HG02763 (cell line): Measurements from ENCODE around the gene EIF4H.
A peak's percentile ranks its signal among the peaks of the same experiment; 100 is the strongest.
"Not testable (repeated sequence)": the region's sequence is repeated elsewhere in the genome, so short reads cannot be mapped to it uniquely, and the experiment has no call there.

Source experiments
- ATAC-seq: cut with Tn5 transposase; IDR thresholded peaks from one replicate; pipeline ENCODE4 v1.9.1; 2021; ENCODE audit warnings: mild to moderate bottlenecking, moderate library complexity; ENCODE audit not compliant: unreplicated experiment

The EIF4H gene

GRCh38 chr7:74173866-74174605, at the start of gene EIF4H:
TSS of gene EIF4H (plus strand) at chr7:74174356. CDS start at chr7:74174384, 28 bp downstream.
- peak; percentile 84 for ATAC-seq

DNA sequence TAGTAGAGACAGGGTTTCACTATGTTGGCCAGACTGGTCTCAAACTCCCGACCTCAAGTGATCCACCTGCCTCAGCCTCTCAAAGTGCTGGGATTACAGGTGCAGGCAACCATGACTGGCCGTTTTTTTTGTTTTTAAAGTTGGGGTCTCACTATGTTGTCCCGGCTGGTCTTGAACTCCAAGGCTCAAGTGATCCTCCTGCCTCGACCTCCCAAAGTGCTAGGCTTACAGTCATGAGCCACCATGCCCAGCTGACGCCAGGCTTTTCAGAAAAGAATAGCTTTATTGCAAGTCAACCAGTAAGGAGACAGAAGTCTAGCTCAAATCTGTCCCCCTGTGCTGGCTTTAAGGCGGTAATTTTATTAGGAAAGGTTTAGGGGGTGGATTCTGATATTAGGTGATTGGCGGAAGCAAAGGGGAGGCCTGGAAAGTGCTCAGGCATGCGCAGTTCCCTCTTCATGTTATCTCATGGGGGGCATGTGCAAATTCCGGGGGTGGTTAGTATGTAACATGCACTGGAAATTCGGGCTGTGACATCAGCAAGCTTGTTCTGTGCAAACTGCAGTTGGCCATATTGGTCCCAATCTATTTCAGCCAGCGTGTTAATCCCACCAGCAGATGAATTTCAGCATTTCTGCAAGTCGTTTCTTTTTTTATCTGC, 47.8 kb upstream of the EIF4H start:
- no peak for ATAC-seq

DNA sequence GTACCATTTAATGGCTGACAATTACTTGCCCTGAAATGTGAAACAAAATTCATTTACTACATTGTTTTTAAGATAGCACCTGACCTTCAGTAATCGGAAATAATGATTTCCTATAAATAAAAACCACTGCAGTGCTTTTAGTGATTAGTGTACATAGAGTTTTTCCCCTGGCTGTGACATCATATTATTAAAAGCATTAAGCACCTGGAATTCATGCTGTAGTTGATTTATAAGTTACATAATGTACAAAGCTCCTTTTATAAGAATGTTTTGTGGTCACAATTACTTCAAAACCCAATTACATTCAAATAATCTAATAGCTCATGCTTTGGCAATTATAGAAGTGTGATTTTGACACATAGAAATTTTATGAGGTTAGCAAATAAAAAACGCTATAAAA, 44.3 kb upstream of the EIF4H start:
- no peak for ATAC-seq

DNA sequence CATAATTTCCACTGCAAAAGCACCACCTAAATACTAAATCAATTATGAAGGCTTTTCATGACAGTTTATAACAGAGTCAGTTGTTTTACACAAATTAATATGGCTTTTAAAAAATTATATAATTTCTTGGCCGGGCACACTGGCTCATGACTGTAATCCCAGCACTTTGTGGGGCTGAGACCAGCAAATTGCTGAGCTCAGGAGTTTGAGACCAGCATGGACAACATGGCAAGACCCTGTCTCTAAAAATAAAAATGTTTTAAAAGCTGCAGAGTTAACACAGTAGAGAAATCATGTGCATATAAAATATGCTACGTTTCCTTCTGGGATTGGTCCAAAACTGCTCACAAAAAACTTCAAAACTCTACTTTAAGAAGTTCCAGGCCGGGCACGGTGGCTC, 43.6 kb upstream of the EIF4H start:
- ATAC-seq: no peak

GRCh38 chr7:74134117-74134620, 40.0 kb upstream of the EIF4H start:
- no peak for ATAC-seq

- ATAC-seq: no peak
These were observed 35.8 kb upstream of the EIF4H start for GRCh38 chr7:74138334-74138867.

- no peak for ATAC-seq
These were observed 35.0 kb upstream of the EIF4H start for GRCh38 chr7:74138945-74139843.

DNA sequence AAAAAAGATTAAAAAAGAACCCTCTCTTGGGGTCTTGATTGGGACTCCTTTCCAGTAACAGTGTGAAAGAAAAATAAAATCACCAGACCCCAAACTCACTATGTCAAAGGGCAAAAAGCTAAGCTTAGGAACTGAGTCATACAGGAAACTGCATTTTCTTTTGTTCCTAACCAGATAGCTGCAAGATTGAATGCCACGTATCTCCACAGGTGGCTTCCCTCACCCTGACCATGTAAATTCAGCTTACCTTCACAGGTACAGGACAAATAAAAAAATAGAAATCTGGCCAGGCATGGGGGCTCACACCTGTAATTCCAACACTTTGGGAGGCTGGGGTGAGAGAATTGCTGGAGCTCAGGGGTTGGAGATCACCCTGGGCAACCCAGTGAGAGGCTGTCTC, 32.5 kb upstream of the EIF4H start:
- ATAC-seq: no peak

GRCh38 chr7:74143383-74143782, 30.8 kb upstream of the EIF4H start:
- ATAC-seq: no peak

DNA sequence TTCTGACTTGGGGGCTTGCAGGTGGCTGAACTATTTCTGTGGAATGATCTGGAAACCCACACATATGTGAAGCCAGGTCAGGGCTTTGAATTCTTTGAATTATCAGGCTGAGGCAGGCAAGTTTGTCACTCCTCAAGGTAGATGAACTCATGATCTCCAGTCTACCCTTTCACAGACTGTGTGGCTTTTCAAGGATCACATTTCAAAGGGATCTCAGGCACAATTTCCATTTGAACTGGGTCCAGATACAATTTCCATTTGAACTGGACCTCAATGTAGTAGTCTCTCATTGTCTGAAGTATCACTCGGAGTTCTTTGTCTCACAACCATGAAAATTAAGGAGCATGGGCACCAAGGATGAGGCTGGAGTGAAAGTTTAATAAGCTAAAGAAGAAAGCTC, 25.7 kb upstream of the EIF4H start:
- no peak for ATAC-seq

DNA sequence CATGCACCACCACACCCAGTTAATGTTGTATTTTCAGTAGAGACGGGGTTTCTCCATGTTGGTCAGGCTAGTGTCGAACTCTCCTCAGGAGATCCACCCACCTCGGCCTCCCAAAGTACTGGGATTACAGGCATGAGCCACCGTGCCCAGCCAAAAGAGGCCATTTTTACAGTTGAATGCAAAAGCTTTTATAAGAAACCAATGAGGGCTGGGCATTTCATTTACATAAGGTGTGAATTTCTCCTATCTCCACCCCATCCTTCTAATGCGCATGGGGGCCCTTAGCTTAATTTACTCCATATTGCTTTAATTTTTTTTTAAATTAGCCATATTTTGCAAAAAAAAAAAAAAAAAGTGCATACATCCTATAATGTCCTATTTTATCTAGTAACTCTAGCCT, 25.1 kb upstream of the EIF4H start:
- no peak for ATAC-seq

- ATAC-seq: no peak
These were observed 24.6 kb upstream of the EIF4H start for GRCh38 chr7:74149603-74150002.

GRCh38 chr7:74153736-74154135, 20.4 kb upstream of the EIF4H start:
- ATAC-seq: no peak

GRCh38 chr7:74155810-74156395, 18.3 kb upstream of the EIF4H start:
- no peak for ATAC-seq

GRCh38 chr7:74157605-74158004, 16.6 kb upstream of the EIF4H start:
- no peak for ATAC-seq

GRCh38 chr7:74164985-74165456, 9.1 kb upstream of the EIF4H start:
- ATAC-seq: no peak

DNA sequence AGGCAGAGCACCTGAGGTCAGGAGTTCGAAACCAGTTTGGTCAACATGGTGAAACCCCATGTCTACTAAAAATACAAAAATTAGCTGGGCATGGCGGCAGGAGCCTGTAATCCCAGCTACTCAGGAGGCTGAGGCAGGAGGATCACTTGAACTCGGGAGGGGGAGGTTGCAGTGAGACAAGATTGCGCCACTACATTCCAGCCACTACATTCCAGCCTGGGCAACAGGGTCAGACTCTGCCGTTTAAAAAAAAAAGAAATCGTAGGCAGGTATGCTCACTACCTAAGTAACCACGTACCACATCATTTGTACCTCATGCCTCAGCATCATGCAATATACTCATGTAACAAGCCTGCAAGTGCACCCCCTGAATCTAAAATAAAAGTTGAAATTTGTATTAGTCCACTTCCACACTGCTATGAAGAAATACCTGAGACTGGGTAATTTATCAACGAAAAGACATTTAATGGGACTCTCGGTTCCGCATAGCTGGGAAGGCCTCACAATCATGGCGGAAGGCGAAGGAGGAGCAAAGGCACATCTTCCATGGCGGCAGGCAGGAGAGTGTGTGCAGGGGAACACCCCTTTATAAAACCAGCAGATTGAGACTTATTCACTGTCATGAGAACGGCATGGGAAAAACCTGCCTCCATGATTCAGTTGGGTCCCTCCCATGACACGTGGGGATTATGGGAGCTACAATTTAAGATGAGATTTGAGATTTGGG, 8.1 kb upstream of the EIF4H start:
- no peak for ATAC-seq

DNA sequence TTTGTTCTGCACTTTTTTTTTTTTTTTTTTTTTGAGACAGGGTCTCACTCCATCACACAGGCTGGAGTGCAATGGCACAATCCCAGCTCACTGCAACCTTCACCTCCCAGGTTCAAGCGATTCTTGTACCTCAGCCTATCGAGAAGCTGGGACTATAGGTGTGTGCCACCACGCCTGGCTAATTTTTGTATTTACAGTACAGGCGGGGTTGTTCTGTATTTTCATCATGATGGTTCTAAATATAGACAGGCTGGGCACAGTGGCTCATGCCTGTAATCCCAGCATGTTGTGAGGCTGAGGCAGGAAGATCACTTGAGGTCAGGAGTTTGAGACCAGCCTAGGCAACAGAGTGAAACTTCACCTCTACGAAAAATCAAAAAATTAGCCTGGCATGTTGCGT, 6.8 kb upstream of the EIF4H start:
- not testable (repeated sequence) for ATAC-seq

GRCh38 chr7:74173074-74173473, 1.1 kb upstream of the EIF4H start:
- ATAC-seq: no peak

DNA sequence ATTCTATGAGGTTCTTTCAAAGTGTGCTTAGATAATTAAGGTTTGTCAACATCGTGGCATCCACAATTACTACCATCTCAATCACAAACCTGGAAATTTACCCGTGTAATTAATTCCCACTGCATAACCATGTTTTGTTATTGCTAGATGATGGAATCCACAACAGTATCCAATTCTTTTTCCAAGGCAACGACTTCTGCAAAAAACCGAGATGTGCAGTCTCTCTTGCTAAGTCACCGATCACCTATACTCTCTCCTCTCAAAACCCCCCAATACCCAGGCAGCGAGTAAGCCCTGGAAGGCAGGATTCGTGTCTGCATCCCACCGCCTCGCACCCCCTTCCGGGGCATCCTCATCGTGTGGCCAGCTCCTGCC, 678 bp upstream of the EIF4H start:
- no peak for ATAC-seq
